GM12874 (cell line): Measurements from ENCODE around the gene PTPN9.

Experiments used
- TF ChIP-seq, protein P1 (sequence below): IDR thresholded peaks from 2 replicates; pipeline ENCODE4 v1.5.1; 2011; ENCODE audit warnings: low read depth, mild to moderate bottlenecking, control low read depth, low read length, moderate library complexity; ENCODE audit not compliant: insufficient read depth

PTPN9 gene

GRCh38 chr15:75431270-75431669 lies 147.8 kb downstream of the PTPN9 start:
- TF ChIP-seq, protein P1, sequence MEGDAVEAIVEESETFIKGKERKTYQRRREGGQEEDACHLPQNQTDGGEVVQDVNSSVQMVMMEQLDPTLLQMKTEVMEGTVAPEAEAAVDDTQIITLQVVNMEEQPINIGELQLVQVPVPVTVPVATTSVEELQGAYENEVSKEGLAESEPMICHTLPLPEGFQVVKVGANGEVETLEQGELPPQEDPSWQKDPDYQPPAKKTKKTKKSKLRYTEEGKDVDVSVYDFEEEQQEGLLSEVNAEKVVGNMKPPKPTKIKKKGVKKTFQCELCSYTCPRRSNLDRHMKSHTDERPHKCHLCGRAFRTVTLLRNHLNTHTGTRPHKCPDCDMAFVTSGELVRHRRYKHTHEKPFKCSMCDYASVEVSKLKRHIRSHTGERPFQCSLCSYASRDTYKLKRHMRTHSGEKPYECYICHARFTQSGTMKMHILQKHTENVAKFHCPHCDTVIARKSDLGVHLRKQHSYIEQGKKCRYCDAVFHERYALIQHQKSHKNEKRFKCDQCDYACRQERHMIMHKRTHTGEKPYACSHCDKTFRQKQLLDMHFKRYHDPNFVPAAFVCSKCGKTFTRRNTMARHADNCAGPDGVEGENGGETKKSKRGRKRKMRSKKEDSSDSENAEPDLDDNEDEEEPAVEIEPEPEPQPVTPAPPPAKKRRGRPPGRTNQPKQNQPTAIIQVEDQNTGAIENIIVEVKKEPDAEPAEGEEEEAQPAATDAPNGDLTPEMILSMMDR, result no peak

DNA sequence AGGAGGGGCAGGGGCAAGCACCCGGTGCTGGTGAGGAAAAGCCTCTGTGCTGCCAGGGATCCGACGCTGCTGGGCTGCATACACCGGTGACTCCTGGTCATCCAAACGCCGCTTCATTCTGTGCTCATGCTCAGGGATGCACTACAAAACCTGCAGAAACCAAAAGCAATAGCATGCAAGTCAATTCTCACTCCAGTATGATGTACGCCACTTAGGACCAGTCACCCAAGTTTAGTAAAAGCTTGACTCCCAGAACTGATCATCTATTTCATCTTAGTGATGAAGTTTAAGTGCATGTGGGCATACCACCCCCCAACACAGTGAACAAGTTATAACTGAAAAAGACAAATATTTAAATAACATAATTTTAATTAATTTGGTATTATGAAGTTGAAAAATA lies 148.9 kb downstream of the PTPN9 start:
- TF ChIP-seq, protein P1, result no peak

DNA sequence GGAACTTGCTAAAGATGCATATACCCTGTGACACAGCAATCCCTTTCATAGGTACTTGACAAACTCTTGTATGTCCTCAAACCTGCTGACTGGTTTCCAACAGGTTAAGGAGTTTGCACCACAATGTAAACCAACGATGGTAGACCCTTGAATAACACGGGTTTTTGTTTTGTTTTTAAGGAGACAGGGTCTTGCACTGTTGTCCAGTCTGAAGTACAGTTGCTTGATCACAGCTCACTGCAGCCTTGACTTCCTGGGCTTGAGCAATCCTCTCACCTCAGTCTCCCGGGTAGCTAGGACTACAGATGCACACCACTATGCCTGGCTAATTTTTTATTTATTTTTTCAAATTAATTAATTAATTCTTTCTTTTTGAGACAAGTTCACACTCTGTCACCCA lies 151.0 kb downstream of the PTPN9 start:
- TF ChIP-seq, protein P1, result no peak

DNA sequence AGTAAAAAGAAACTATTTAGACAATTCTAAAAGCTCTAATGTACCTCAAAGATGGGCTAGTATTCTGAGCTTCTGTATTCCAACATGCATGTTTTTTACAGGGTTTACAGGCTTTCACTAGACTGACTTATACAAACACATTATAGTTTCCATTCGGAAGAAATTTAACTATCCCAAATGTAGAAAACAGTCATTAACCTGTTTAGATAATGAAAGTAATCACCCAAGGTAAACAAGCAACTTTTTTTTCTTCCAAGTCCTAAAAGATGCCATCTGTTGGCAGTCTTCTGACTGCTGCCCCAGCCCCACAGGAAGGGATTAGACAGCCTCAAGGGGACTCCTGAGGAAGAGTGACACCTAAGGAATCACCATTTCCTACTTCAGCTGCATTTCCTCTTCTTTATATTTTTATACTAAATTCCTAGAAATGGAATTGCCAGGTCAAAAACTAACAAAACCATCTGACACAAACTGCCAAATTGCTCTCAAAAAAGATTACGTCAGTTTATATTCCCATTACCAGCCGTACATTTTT lies 153.1 kb downstream of the PTPN9 start:
- TF ChIP-seq, protein P1, result no peak

GRCh38 chr15:75422554-75422953 lies 156.6 kb downstream of the PTPN9 start:
- TF ChIP-seq, protein P1, result no peak

DNA sequence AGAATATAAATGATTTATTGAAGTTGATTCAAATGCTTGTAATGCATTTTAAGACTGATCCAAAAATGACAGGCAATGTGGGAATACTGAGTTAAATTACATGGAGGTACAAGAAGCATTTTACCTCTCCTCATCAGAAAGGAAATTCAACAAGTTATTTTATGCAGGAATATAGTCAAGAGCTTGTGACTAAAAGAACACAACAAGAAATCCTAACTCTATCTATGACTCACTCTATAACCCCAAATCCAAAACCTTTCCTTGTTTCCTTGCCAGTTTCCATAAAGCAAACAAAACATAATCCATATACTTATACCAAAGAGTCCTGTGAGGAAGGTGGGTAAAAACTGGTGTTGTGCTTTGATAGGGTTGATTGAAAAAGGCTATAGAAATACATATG lies 158.4 kb downstream of the PTPN9 start:
- TF ChIP-seq, protein P1, result no peak

DNA sequence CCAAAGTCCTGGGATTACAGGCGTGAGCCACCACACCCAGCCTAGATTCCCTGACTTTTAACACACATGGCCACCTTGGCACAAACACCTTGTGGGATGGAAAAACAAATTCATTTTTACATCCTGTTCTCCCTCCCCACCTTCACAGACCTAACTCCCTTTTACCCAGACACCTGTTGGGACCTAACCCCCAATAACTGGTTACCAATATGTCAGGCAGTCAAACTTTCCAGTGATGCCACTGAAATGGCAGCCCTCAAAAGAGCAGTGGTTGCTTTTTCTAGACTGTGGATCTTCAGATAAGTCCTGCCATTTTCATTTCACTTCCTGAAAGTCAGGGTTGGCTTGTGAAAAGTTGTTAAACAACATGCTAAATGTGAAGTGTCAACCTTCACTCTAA lies 162.5 kb downstream of the PTPN9 start:
- TF ChIP-seq, protein P1, result no peak
